ENCODE results near the gene EPAS1.

DNA sequence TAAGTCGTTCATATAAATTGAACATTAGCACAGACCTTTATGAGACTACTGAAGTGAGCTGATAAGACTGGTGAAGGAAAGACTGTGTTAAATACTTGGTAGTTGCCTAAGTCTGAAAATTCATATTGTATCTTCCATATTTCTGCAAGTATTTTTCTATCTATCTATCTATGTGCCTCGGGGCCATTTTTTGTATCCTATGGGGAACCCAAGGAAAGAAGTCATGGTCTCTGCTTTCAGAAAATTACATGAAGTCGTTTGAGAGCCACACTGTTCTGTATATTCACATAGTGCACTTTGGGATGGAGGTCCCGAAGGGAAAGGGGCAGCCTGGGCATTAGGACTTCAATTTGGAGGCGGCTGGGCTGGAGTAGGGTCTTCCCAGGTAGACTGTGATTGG, 89.6 kb downstream of the EPAS1 start:
- TF ChIP-seq CTCF (IDR thresholded peaks at IDR 0.05) (no peak), POLR2A (IDR thresholded peaks at IDR 0.05) (no peak)
